Measurements from ENCODE around the gene REXO4. TPM values are rescaled to one million over a fixed set of nuclear protein-coding genes. Genes with fewer than 3 reads are reported as not detected.
A peak's percentile ranks its signal among the peaks of the same experiment; 100 is the strongest.

The REXO4 gene
- total and polyA plus RNA-seq, 2 of the 13 experiments (the other 11 are each of a cell fraction or from before 2014, with no cell fraction given), result 18.5 to 30.4 TPM

DNA sequence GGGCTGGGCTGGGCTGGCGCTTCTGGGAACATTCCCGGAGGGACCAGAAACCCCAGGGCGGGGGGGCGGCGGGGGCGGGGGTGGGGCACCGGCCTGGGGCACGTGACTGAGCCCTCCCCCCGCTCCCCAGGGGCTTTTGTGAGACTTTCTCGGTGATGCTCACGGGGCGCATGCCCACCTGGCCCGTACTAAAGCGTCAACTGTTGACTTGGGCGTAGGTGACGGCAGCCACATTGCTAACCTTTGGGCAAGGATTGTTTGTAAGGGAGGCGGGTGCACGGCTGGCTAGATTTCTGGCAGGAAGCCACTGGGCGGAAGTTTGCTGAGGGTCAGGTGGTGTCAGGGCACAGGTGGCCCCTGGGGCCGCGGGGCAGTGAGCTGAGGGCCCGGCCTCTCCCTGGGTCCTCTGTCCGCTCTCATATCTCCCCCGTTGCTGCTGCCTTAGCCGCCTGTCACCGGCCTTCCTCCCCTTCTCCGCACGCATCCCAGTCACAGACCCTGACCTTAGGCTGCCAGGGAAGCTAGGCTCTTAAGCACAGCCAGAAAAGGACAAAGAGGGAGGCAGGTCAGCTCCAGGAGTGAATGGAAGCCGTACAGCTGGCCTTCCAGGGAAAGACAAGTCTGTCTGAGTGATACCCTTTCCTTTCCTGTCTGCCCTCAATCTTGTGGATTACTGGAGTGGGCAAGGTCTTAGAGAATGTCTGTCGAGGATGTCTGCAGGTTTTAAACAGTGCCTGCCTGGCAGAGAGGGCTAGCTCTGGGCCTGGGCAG, 42.8 kb upstream of the REXO4 start:
- peak; percentile 86 for FAIRE-seq
- no peaks in the 10 kb centered on the region; a peak in 1 of 5 replicates for H3K27me3 ChIP-seq (ENCODE audit: control insufficient read depth in 1 of 2, insufficient read depth in 2 of 2, low read length in 2 of 2)
- H3K4me2 ChIP-seq (ENCODE audit: low read depth, low read length), result peak overlapping the region; percentile 99
- ChIA-PET POLR2A (interaction anchor here (0.7 to 3.2 kb wide), 22 partner anchors 9 to 430 kb away, joined by 3 to 50 read pairs (median 5); partner anchors contain the start of genes ADAMTS13, GTF3C5, MED22 and REXO4), CTCF (ENCODE audit: low intra/inter-chr PET ratio, low total read pairs) (interaction anchor here (1.7 kb wide), 1 partner anchor 26 kb away, joined by 4 read pairs; no protein-coding TSS in a partner anchor)
- WGBS (ENCODE audit: low lambda C conversion rate), result 0% methylated on average over 5 of the region's 30 CpGs
- intact Hi-C loops (cut with micrococcal nuclease; ENCODE audit: unreplicated experiment), result loop anchor here (1.0 kb wide), 1 partner anchor 19 kb away; the partner anchor contains the start of gene SLC2A6
- no peaks in the 10 kb centered on the region for H3K9me3 ChIP-seq (ENCODE audit: low read length)
- H3K9ac ChIP-seq (ENCODE audit: insufficient read depth, low read depth, low read length), result peak overlapping the region; percentile 98
- DNase-seq (ENCODE audit: low spot score), result peak; percentile 97
- H3K4me3 ChIP-seq (replicated peaks in 1 of 3; ENCODE audit: insufficient read depth in 1 of 3, low read depth in 2 of 3, low read length in 3 of 3), result peak overlapping the region; percentile 89 to 94 (median 89)
- in situ Hi-C loops (cut with HindIII; ENCODE audit: extremely low pct_ligation_motif_present, low pct_unique_long_range_greater_than_20kb), result no loop called here
- H4K20me1 ChIP-seq (ENCODE audit: insufficient read depth, low read length), result no peaks in the 10 kb centered on the region; the same call in 1 of the 2 replicates
- H2AFZ ChIP-seq (ENCODE audit: low read length), result no peak overlapping the region
- peak; percentile 75 for ATAC-seq
- peaks cover 5 to 9% of the 10 kb centered on the region in 2 experiments; a peak in 3 of 5 replicates for H3K36me3 ChIP-seq (replicated peaks in 1 of 2; ENCODE audit: control insufficient read depth in 1 of 2, insufficient read depth in 2 of 2, low read length in 2 of 2)
- peaks cover 52% of the 10 kb centered on the region for H3K4me1 ChIP-seq (ENCODE audit: insufficient read depth, low read length)
- H3K27ac ChIP-seq (ENCODE audit: extremely low read length, insufficient read depth, low read length), result peak overlapping the region; percentile 99
- peaks cover 14% of the 10 kb centered on the region for H3K79me2 ChIP-seq (ENCODE audit: insufficient read depth, low read length)
- BruUV-seq (replicated peaks), result TSS peak; percentile 70
- TF ChIP-seq ELF3 (CRISPR knock-in tag; IDR thresholded peaks at IDR 0.05) (peak; percentile 82), TBX2 (CRISPR knock-in tag; IDR thresholded peaks at IDR 0.05; ENCODE audit: borderline replicate concordance) (peak; percentile 89), ZBTB20 (CRISPR knock-in tag; IDR thresholded peaks at IDR 0.05; ENCODE audit: borderline replicate concordance, low read depth) (no peak), KAT2B (IDR thresholded peaks at IDR 0.05; ENCODE audit: borderline replicate concordance, low read depth, low read length) (no peak), MEF2D (CRISPR knock-in tag; IDR thresholded peaks at IDR 0.05) (peak; percentile 87), HNF4A (CRISPR knock-in tag; IDR thresholded peaks at IDR 0.05) (peak; percentile 85), TAF1 (CRISPR knock-in tag; IDR thresholded peaks at IDR 0.05) (peak; percentile 11; the same call in 1 of the 2 replicates), NPAS2 (CRISPR knock-in tag; IDR thresholded peaks at IDR 0.05; ENCODE audit: borderline replicate concordance) (no peak), ZNF510 (CRISPR knock-in tag; IDR thresholded peaks at IDR 0.05; ENCODE audit: low read depth) (peak; percentile 74; the same call in 1 of the 2 replicates), ZNF230 (CRISPR knock-in tag; IDR thresholded peaks at IDR 0.05) (0 out of 2 replicates have a peak, but pooled peaks have one; percentile 28), ZNF335 (CRISPR knock-in tag; IDR thresholded peaks at IDR 0.05) (no peak), NR2C2 (CRISPR knock-in tag; IDR thresholded peaks at IDR 0.05; ENCODE audit: borderline replicate concordance) (peak; percentile 77), ARNT2 (CRISPR knock-in tag; IDR thresholded peaks at IDR 0.05; ENCODE audit: low read depth) (peak; percentile 31; the same call in 1 of the 2 replicates), MAZ (IDR thresholded peaks at IDR 0.05; ENCODE audit: borderline replicate concordance, low read depth, low read length) (no peak), MAZ (CRISPR knock-in tag; IDR thresholded peaks at IDR 0.05; ENCODE audit: low read depth) (peak; percentile 89), ZNF577 (CRISPR knock-in tag; IDR thresholded peaks at IDR 0.05; ENCODE audit: borderline replicate concordance, low read depth) (no peak), SIN3A (IDR thresholded peaks at IDR 0.05; ENCODE audit: borderline replicate concordance, low read depth, low read length) (peak; percentile 69; the same call in 1 of the 2 replicates), ZFX (CRISPR knock-in tag; IDR thresholded peaks at IDR 0.05; ENCODE audit: low read depth) (peak; percentile 85), ATF1 (CRISPR knock-in tag; IDR thresholded peaks at IDR 0.05) (no peak), RBM39 (IDR thresholded peaks at IDR 0.05; ENCODE audit: low read depth, low read length, poor library complexity, severe bottlenecking) (no peak), ZZZ3 (CRISPR knock-in tag; IDR thresholded peaks at IDR 0.05; ENCODE audit: borderline replicate concordance) (0 out of 2 replicates have a peak, but pooled peaks have one; percentile 25)
- TF ChIP-seq, protein P1, sequence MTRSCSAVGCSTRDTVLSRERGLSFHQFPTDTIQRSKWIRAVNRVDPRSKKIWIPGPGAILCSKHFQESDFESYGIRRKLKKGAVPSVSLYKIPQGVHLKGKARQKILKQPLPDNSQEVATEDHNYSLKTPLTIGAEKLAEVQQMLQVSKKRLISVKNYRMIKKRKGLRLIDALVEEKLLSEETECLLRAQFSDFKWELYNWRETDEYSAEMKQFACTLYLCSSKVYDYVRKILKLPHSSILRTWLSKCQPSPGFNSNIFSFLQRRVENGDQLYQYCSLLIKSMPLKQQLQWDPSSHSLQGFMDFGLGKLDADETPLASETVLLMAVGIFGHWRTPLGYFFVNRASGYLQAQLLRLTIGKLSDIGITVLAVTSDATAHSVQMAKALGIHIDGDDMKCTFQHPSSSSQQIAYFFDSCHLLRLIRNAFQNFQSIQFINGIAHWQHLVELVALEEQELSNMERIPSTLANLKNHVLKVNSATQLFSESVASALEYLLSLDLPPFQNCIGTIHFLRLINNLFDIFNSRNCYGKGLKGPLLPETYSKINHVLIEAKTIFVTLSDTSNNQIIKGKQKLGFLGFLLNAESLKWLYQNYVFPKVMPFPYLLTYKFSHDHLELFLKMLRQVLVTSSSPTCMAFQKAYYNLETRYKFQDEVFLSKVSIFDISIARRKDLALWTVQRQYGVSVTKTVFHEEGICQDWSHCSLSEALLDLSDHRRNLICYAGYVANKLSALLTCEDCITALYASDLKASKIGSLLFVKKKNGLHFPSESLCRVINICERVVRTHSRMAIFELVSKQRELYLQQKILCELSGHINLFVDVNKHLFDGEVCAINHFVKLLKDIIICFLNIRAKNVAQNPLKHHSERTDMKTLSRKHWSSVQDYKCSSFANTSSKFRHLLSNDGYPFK (CRISPR knock-in tag; IDR thresholded peaks at IDR 0.05; ENCODE audit: borderline replicate concordance), result peak; percentile 47; the same call in 1 of the 2 replicates
